Right lobe of liver (tissue), 4 donors: ENCODE measurements around the gene OPTN.

ENCODE experiments used
- CTCF ChIP-seq, 4 donors: fragments of 200-600 bp in 3 of 4; fragments of 450-650 bp in 1 of 4; IDR thresholded peaks; one replicate each; pipeline versions ENCODE4 v1.5.1 to v1.8.0; 2016 to 2022; ENCODE audit warnings: antibody characterized with exemption in 4 of 4, mild to moderate bottlenecking in 2 of 4
- POLR2A ChIP-seq: fragments of 450-650 bp; IDR thresholded peaks from one replicate; pipeline ENCODE4 v1.6.1; 2017; ENCODE audit warnings: antibody characterized with exemption, mild to moderate bottlenecking
- donor health status: DM: no; HTN: no; CAD: no.
- donor health status: DM: no; HTN: no; CAD: no.
- donor health status: DM: no; HTN: yes; CAD: no.

- no peak for TF ChIP-seq CTCF (IDR thresholded peaks at IDR 0.05)
- TF ChIP-seq POLR2A = no peak
These were observed 39.2 kb downstream of the OPTN start for GRCh38 chr10:13139150-13139549.
